MM.1S (cell line): ENCODE measurements around the gene RALGDS.

Experiments used
- CTCF ChIP-seq: fragments of 300-600 bp; sonication (generic); IDR thresholded peaks from 2 replicates; pipeline ENCODE4 v1.5.1; 2016; ENCODE audit warnings: antibody characterized with exemption, low read length, mixed read lengths
- EZH2 ChIP-seq: fragments of 300-600 bp; sonication (generic); optimal IDR thresholded peaks from 2 replicates; pipeline ENCODE3; 2017; ENCODE audit warnings: low read depth, mild to moderate bottlenecking, antibody characterized with exemption, low read length, mixed read lengths
- EZH2phosphoT487 ChIP-seq: fragments of 300-600 bp; sonication (generic); IDR thresholded peaks from 2 replicates; pipeline ENCODE4 v1.6.1; 2018; ENCODE audit warnings: antibody characterized with exemption, low read length

- TF ChIP-seq CTCF, result no peak
- no peak for TF ChIP-seq EZH2phosphoT487
- no peak for TF ChIP-seq EZH2
Observed at GRCh38 chr9:133107961-133108793, 12.9 kb downstream of the RALGDS start.
